Lung (tissue), 12 donors: ENCODE measurements around the gene NDUFV2. TPM values are rescaled to one million over a fixed set of nuclear protein-coding genes. Genes with fewer than 3 reads are reported as not detected.

ENCODE experiments used
- ATAC-seq: fragments of 200-7000 bp; cut with Tn5 transposase; one replicate; pipeline ENCODE4 v1.9.1; 2020; ENCODE audit warnings: moderate number of reproducible peaks; ENCODE audit not compliant: insufficient read depth, low FRiP score
- DNase-seq, 3 donors: peaks; one replicate each; pipeline ENCODE4 v3.0.0-alpha.2; 2013 to 2017
- H3K27ac ChIP-seq, 2 donors: one replicate each; pipeline ENCODE4 v1.5.1; 2013; ENCODE audit warnings: mild to moderate bottlenecking in 2 of 2, moderate library complexity in 2 of 2, control low read depth in 1 of 2, inconsistent platforms in 1 of 2, low read depth in 1 of 2, low read length in 1 of 2
- H3K27me3 ChIP-seq, 3 donors: one replicate each; pipeline ENCODE4 v1.5.1; 2013; ENCODE audit warnings: low read length in 2 of 3; ENCODE audit not compliant: control insufficient read depth in 3 of 3, insufficient read depth in 3 of 3
- H3K36me3 ChIP-seq, 4 donors: one replicate each; pipeline ENCODE4 v1.5.1; 2013; ENCODE audit warnings: low read length in 4 of 4, mild to moderate bottlenecking in 1 of 4, moderate library complexity in 1 of 4; ENCODE audit not compliant: control insufficient read depth in 4 of 4, insufficient read depth in 4 of 4
- H3K4me1 ChIP-seq, 5 donors: one replicate each; pipeline ENCODE4 v1.5.1; 2013; ENCODE audit warnings: low read length in 5 of 5, mild to moderate bottlenecking in 2 of 5, moderate library complexity in 1 of 5; ENCODE audit not compliant: control insufficient read depth in 5 of 5, insufficient read depth in 5 of 5
- H3K4me3 ChIP-seq: one replicate; pipeline ENCODE4 v1.5.1; 2013; ENCODE audit warnings: mild to moderate bottlenecking, control low read depth, moderate library complexity
- H3K9ac ChIP-seq, 2 donors: one replicate each; pipeline ENCODE4 v1.5.1; 2013; ENCODE audit warnings: low read length in 2 of 2, control low read depth in 1 of 2; ENCODE audit not compliant: insufficient read depth in 1 of 2
- H3K9me3 ChIP-seq, 4 donors: one replicate each; pipeline ENCODE4 v1.5.1; 2013; ENCODE audit warnings: low read length in 3 of 4, mild to moderate bottlenecking in 1 of 4, moderate library complexity in 1 of 4; ENCODE audit not compliant: control insufficient read depth in 4 of 4, insufficient read depth in 3 of 4
- CTCF ChIP-seq: IDR thresholded peaks from 2 replicates; pipeline ENCODE4 v1.5.1; 2012; ENCODE audit warnings: mild to moderate bottlenecking; ENCODE audit errors: control extremely low read depth, extremely low read depth
- WGBS, 2 donors: extraction: QIAGEN DNeasy Blood & Tissue Kit; methylation state at CpG; one replicate each; pipeline ENCODE4 v1.1.7; 2013; 5-methylcytosine and 5-hydroxymethylcytosine counted together
- polyA plus RNA-seq, 2 donors: library from polyadenylated mRNA; stranded (reverse); fragments of 200-250 nt; gene quantifications; one replicate each; pipeline ENCODE4 v1.2.1, GENCODE V29; 2013
- total RNA-seq, 2 donors: library from RNA; depleted of rRNA in 1 of 2; stranded (reverse); fragments of >200 nt in 1 of 2; gene quantifications; one replicate each; pipeline ENCODE4 v1.2.1, GENCODE V29; 2014 to 2021
- donor health status: control.
- donor health status: control.
- donor health status: Bipolar disorder and iron deficiency.
- donor health status: healthy.
- donor health status: DM: yes; HTN: yes; CAD: no.

Gene NDUFV2
- total and polyA plus RNA-seq, 4 donors, result 130 to 355 (median 144) TPM

- H3K27ac ChIP-seq, result no peak overlapping the region
- WGBS, 2 donors, result 92 to 95% methylated on average over 3 of the region's 3 CpGs
- peaks cover 0 to 12% (median 0%) of the 10 kb centered on the region in 5 donors for H3K4me1 ChIP-seq
- peaks cover 0 to 5% (median 0%) of the 10 kb centered on the region in 4 donors for H3K9me3 ChIP-seq
- DNase-seq (no peak), ATAC-seq (no peak)
- no peak overlapping the region for H3K4me3 ChIP-seq
- H3K27me3 ChIP-seq, result no peaks in the 10 kb centered on the region
- TF ChIP-seq CTCF, result no peak
- H3K9ac ChIP-seq, result no peak overlapping the region
- peaks cover 2 to 21% (median 8%) of the 10 kb centered on the region in 4 donors for H3K36me3 ChIP-seq
These were observed 78.8 kb downstream of the NDUFV2 start for GRCh38 chr18:9181275-9181674.

GRCh38 chr18:9182852-9183399, 80.4 kb downstream of the NDUFV2 start:
- Histone ChIP-seq H3K4me3 (no peak overlapping the region), H3K27ac (no peak overlapping the region), H3K9ac (no peak overlapping the region), H3K36me3 (peaks cover 2 to 21% (median 9%) of the 10 kb centered on the region in 4 donors), H3K4me1 (peaks cover 0 to 7% (median 0%) of the 10 kb centered on the region in 5 donors), H3K27me3 (no peaks in the 10 kb centered on the region), H3K9me3 (peaks cover 0 to 5% (median 0%) of the 10 kb centered on the region in 4 donors)
- no peak for TF ChIP-seq CTCF
- 58 to 79% methylated on average over 5 of the region's 5 CpGs for WGBS, 2 donors
- ATAC-seq (no peak), DNase-seq (no peak)

Other genes with a start within 250 kb of the NDUFV2 start
- gene ANKRD12, start 34.1 kb downstream of the NDUFV2 start, total RNA-seq, result 100 to 1,000 TPM in 1 of 2 donors, 10 to 100 TPM in 1; 52.0 to 108 TPM
- gene ANKRD12, start 34.1 kb downstream of the NDUFV2 start, polyA plus RNA-seq, result 10 to 100 TPM; 10.2 to 48.0 TPM
- 10 to 100 TPM; 30.0 to 55.8 TPM for gene TWSG1, start 232.1 kb downstream of the NDUFV2 start, total RNA-seq
- 10 to 100 TPM; 11.8 to 13.2 TPM for gene TWSG1, start 232.1 kb downstream of the NDUFV2 start, polyA plus RNA-seq